Measurements from ENCODE around the gene MICAL3. TPM values are rescaled to one million over a fixed set of nuclear protein-coding genes. Genes with fewer than 3 reads are reported as not detected.
A peak's percentile ranks its signal among the peaks of the same experiment; 100 is the strongest.

MICAL3 gene
- polyA plus RNA-seq, 2 of the 4 experiments (the other 2 are of a cell fraction) = 20.5 to 30.1 TPM

GRCh38 chr22:18068381-18068988 lies 44.1 kb upstream of the MICAL3 start:
- ChIA-PET CTCF (interaction anchor here (0.7 to 1.4 kb wide), 3 partner anchors 8 to 67 kb away, joined by 3 to 5 read pairs (median 4); partner anchors contain the start of gene MICAL3), POLR2A (no interaction called here)
- Histone ChIP-seq H3K4me2 (no peak overlapping the region), H3K4me3 (no peak overlapping the region), H3K27ac (peak overlapping the region; percentile 42 to 58; a peak in 5 of 6 replicates), H3K9me3 (no peaks in the 10 kb centered on the region), H3K4me1 (peaks cover 20% of the 10 kb centered on the region)
- DNase-seq (ENCODE audit: low read depth in 1 of 2, low spot score in 1 of 2) (no peak), ATAC-seq (no peak; a peak in 1 of 6 replicates), FAIRE-seq (no peak)
- TF ChIP-seq CHD2 (IDR thresholded peaks at IDR 0.05; ENCODE audit: low read length, partially characterized antibody) (no peak), EHF (CRISPR knock-in tag; IDR thresholded peaks at IDR 0.05) (no peak), FOSL2 (IDR thresholded peaks at IDR 0.05) (no peak), FOSL2 (CRISPR knock-in tag; IDR thresholded peaks at IDR 0.05) (no peak), E2F6 (IDR thresholded peaks at IDR 0.05; ENCODE audit: borderline replicate concordance, low read depth) (no peak), BHLHE40 (IDR thresholded peaks at IDR 0.05; ENCODE audit: low read depth, low read length) (no peak), REST (IDR thresholded peaks at IDR 0.05) (no peak), ZSCAN20 (CRISPR knock-in tag; IDR thresholded peaks at IDR 0.05) (no peak), MAZ (IDR thresholded peaks at IDR 0.05; ENCODE audit: borderline replicate concordance, low read depth, low read length) (no peak), POLR2A (IDR thresholded peaks at IDR 0.05; ENCODE audit: low read length) (no peak), HMGXB4 (CRISPR knock-in tag; IDR thresholded peaks at IDR 0.05; ENCODE audit: borderline replicate concordance) (no peak), FOXS1 (CRISPR knock-in tag; IDR thresholded peaks at IDR 0.05) (no peak), GATA3 (IDR thresholded peaks at IDR 0.05; ENCODE audit: borderline replicate concordance) (no peak), EHMT2 (IDR thresholded peaks at IDR 0.05; ENCODE audit: low read depth) (no peak), JUNB (IDR thresholded peaks at IDR 0.05) (no peak), CBX2 (IDR thresholded peaks at IDR 0.05; ENCODE audit: borderline replicate concordance, low read depth) (no peak), POLR2AphosphoS2 (conservative IDR thresholded peaks at IDR 0.05; ENCODE audit: low read length) (no peak), KDM5A (IDR thresholded peaks at IDR 0.05) (no peak), HOXA7 (CRISPR knock-in tag; IDR thresholded peaks at IDR 0.05) (no peak), SMC3 (IDR thresholded peaks at IDR 0.05) (no peak), CHD4 (IDR thresholded peaks at IDR 0.05; ENCODE audit: borderline replicate concordance) (no peak)
- 43% methylated on average over 3 of the region's 3 CpGs for WGBS (ENCODE audit: missing lambda C conversion rate)
